H1 (cell line): ENCODE results near the gene CEACAM5. TPM values are rescaled to one million over a fixed set of nuclear protein-coding genes. Genes with fewer than 3 reads are reported as not detected.

Experiments
- CTCF ChIA-PET: fragments of 300-600 bp; sonication (Branson Sonifier 250); formaldehyde crosslinking; loops from one replicate; lab custom pipeline; 2021; ENCODE audit not compliant: partially characterized antibody; lab: Charles Lee
- POLR2A ChIA-PET: fragments of 300-600 bp; sonication (Branson Sonifier 250); formaldehyde crosslinking; loops from one replicate; lab custom pipeline; 2021; ENCODE audit warnings: inconsistent platforms; ENCODE audit not compliant: partially characterized antibody; lab: Charles Lee
- DNase-seq, 2 experiments: peaks; one replicate each; pipeline versions ENCODE4 v3.0.0 to v3.0.0-alpha.2; 2010 to 2022; ENCODE audit warnings: low spot score in 2 of 2, low read depth in 1 of 2, mixed read lengths in 1 of 2
- FAIRE-seq: peaks from 2 replicates; lab custom pipeline; 2011; peaks lifted over from hg19 to GRCh38; lab: Jason Lieb, UNC
- H2AFZ ChIP-seq: 2 replicates; pipeline ENCODE4 v1.8.1; 2012; ENCODE audit warnings: low read length, inconsistent platforms
- H2AK5ac ChIP-seq: 2 replicates; pipeline ENCODE4 v1.6.1; 2013; ENCODE audit warnings: low read depth, low read length
- H2BK120ac ChIP-seq: replicated peaks from 2 replicates; pipeline ENCODE3; 2013; ENCODE audit warnings: low read depth, low read length, inconsistent platforms
- H2BK12ac ChIP-seq: 2 replicates; pipeline ENCODE4 v1.6.1; 2013; ENCODE audit warnings: low read depth, low read length
- H2BK15ac ChIP-seq: 2 replicates; pipeline ENCODE4 v1.6.1; 2013; ENCODE audit warnings: low read length
- H2BK20ac ChIP-seq: 2 replicates; pipeline ENCODE4 v1.6.1; 2013; ENCODE audit warnings: low read length
- H2BK5ac ChIP-seq: 2 replicates; pipeline ENCODE4 v1.6.1; 2013; ENCODE audit warnings: low read depth, low read length
- H3K14ac ChIP-seq: 2 replicates; pipeline ENCODE4 v1.6.1; 2013; ENCODE audit warnings: inconsistent platforms; ENCODE audit not compliant: insufficient read length
- H3K18ac ChIP-seq: 2 replicates; pipeline ENCODE4 v1.6.1; 2013; ENCODE audit warnings: low read length; ENCODE audit errors: extremely low read depth
- H3K23ac ChIP-seq: 2 replicates; pipeline ENCODE4 v1.6.1; 2013; ENCODE audit warnings: inconsistent platforms; ENCODE audit not compliant: insufficient read length
- H3K23me2 ChIP-seq: 2 replicates; pipeline ENCODE4 v1.6.1; 2013; ENCODE audit warnings: low read depth, low read length
- H3K27ac ChIP-seq: 2 replicates; pipeline ENCODE4 v1.6.1; 2011; ENCODE audit warnings: low read depth, low read length, inconsistent platforms
- H3K27me3 ChIP-seq, 4 experiments: replicated peaks in 1 of 4; 1 replicate in 1 of 4; 2 replicates in 3 of 4; pipeline versions ENCODE4 v1.6.1 to v1.8.1; 2011 to 2013; ENCODE audit warnings: low read length in 3 of 4, mild to moderate bottlenecking in 3 of 4, inconsistent platforms in 2 of 4, mixed read lengths in 2 of 4, moderate library complexity in 1 of 4; ENCODE audit not compliant: control insufficient read depth in 3 of 4, insufficient read depth in 3 of 4; ENCODE audit errors: extremely low read depth in 1 of 4
- H3K36me3 ChIP-seq, 4 experiments: 2 replicates each; pipeline versions ENCODE4 v1.6.1 to v1.8.1; 2011 to 2013; ENCODE audit warnings: mild to moderate bottlenecking in 4 of 4, low read length in 3 of 4, moderate library complexity in 2 of 4, control low read depth in 1 of 4, inconsistent platforms in 1 of 4; ENCODE audit not compliant: insufficient read depth in 4 of 4, control insufficient read depth in 2 of 4
- H3K4ac ChIP-seq: replicated peaks from 2 replicates; pipeline ENCODE3; 2013; ENCODE audit warnings: low read length, low read depth, mixed read lengths, inconsistent platforms; ENCODE audit not compliant: insufficient read length
- H3K4me1 ChIP-seq, 4 experiments: replicated peaks in 1 of 4; 1 replicate in 1 of 4; 2 replicates in 3 of 4; pipeline versions ENCODE4 v1.6.1 to v1.8.1; 2011 to 2013; ENCODE audit warnings: low read length in 3 of 4, inconsistent platforms in 2 of 4, mixed read lengths in 1 of 4; ENCODE audit not compliant: insufficient read depth in 4 of 4, control insufficient read depth in 3 of 4
- H3K4me2 ChIP-seq, 2 experiments: 2 replicates each; pipeline versions ENCODE4 v1.6.1 to v1.8.1; 2011 to 2013; ENCODE audit warnings: low read depth in 2 of 2, low read length in 2 of 2, control low read depth in 1 of 2, inconsistent platforms in 1 of 2, mild to moderate bottlenecking in 1 of 2; ENCODE audit not compliant: insufficient read depth in 1 of 2
- H3K4me3 ChIP-seq, 4 experiments: fragments of 200-600, 300-600 bp in 1 of 4; sonication (generic), shearing (Covaris generic), sonication (Bioruptor Twin) in 1 of 4; 2 replicates each; pipeline versions ENCODE4 v1.5.1 to v1.8.1; 2011 to 2016; ENCODE audit warnings: low read length in 4 of 4, low read depth in 3 of 4, control low read depth in 2 of 4, inconsistent platforms in 2 of 4, mild to moderate bottlenecking in 2 of 4, mixed read lengths in 1 of 4, moderate library complexity in 1 of 4; ENCODE audit not compliant: insufficient read depth in 2 of 4; ENCODE audit errors: extremely low read depth in 1 of 4
- H3K56ac ChIP-seq: replicated peaks from 2 replicates; pipeline ENCODE3; 2013; ENCODE audit warnings: low read depth, mild to moderate bottlenecking, mixed read lengths, low read length, inconsistent platforms; ENCODE audit not compliant: insufficient read length
- H3K79me1 ChIP-seq: 2 replicates; pipeline ENCODE4 v1.6.1; 2013; ENCODE audit warnings: low read depth, low read length, control low read depth
- H3K79me2 ChIP-seq, 2 experiments: 2 replicates each; pipeline versions ENCODE4 v1.6.1 to v1.8.1; 2012 to 2013; ENCODE audit warnings: low read length in 2 of 2, mild to moderate bottlenecking in 2 of 2, inconsistent platforms in 1 of 2; ENCODE audit not compliant: insufficient read depth in 2 of 2, control insufficient read depth in 1 of 2
- H3K9ac ChIP-seq, 4 experiments: replicated peaks in 1 of 4; 1 replicate in 1 of 4; 2 replicates in 3 of 4; pipeline versions ENCODE4 v1.6.1 to v1.8.1; 2011 to 2013; ENCODE audit warnings: low read depth in 3 of 4, low read length in 3 of 4, control low read depth in 2 of 4, mild to moderate bottlenecking in 2 of 4, moderate library complexity in 2 of 4, inconsistent platforms in 1 of 4; ENCODE audit errors: extremely low read depth in 1 of 4
- H3K9me3 ChIP-seq, 2 experiments: 2 replicates each; pipeline versions ENCODE4 v1.6.1 to v1.8.1; 2012 to 2013; ENCODE audit warnings: mild to moderate bottlenecking in 2 of 2, moderate library complexity in 2 of 2, control low read depth in 1 of 2, inconsistent platforms in 1 of 2, low read depth in 1 of 2, low read length in 1 of 2, mixed read lengths in 1 of 2; ENCODE audit not compliant: insufficient read depth in 2 of 2
- H4K20me1 ChIP-seq, 2 experiments: replicated peaks in 1 of 2; 2 replicates each; pipeline versions ENCODE3 to v1.8.1; 2011 to 2013; ENCODE audit warnings: inconsistent platforms in 2 of 2, low read length in 2 of 2, mild to moderate bottlenecking in 1 of 2; ENCODE audit not compliant: insufficient read depth in 2 of 2, control insufficient read depth in 1 of 2
- H4K5ac ChIP-seq: 2 replicates; pipeline ENCODE4 v1.6.1; 2013; ENCODE audit warnings: low read length, low read depth, mixed read lengths, inconsistent platforms; ENCODE audit not compliant: insufficient read length
- H4K8ac ChIP-seq: 2 replicates; pipeline ENCODE4 v1.8.0; 2013; ENCODE audit warnings: mild to moderate bottlenecking, moderate library complexity, low read length, inconsistent platforms; ENCODE audit not compliant: insufficient read depth; ENCODE audit errors: extremely low read depth
- H4K91ac ChIP-seq: replicated peaks from 2 replicates; pipeline ENCODE3; 2013; ENCODE audit warnings: low read length, mixed read lengths, inconsistent platforms; ENCODE audit not compliant: insufficient read length
- BRCA1 ChIP-seq: IDR thresholded peaks from 2 replicates; pipeline ENCODE4 v1.6.1; 2012; ENCODE audit warnings: low read depth, low read length, improper control_type of control experiment
- MAFK ChIP-seq: IDR thresholded peaks from 2 replicates; pipeline ENCODE4 v1.6.1; 2012; ENCODE audit warnings: low read depth, mild to moderate bottlenecking, improper control_type of control experiment, low read length
- SP2 ChIP-seq: IDR thresholded peaks from 2 replicates; pipeline ENCODE4 v1.6.1; 2012; ENCODE audit warnings: mild to moderate bottlenecking, low read length, inconsistent platforms
- WGBS, 2 experiments: shearing (Covaris generic) in 1 of 2; methylation state at CpG; one replicate each; pipeline versions ENCODE4 v1.1.6 to v1.1.7; 2013 to 2015; ENCODE audit warnings: low lambda C conversion rate in 2 of 2, mixed read lengths in 2 of 2, inconsistent platforms in 1 of 2, low coverage in 1 of 2, missing lambda C conversion rate in 1 of 2; ENCODE audit not compliant: insufficient replicate concordance in 2 of 2, insufficient coverage in 1 of 2, insufficient read length in 1 of 2; ENCODE audit errors: extremely low coverage in 1 of 2, missing lambda C conversion rate in 1 of 2; 5-methylcytosine and 5-hydroxymethylcytosine counted together
- polyA plus RNA-seq, 7 experiments: library from polyadenylated mRNA; depleted of rRNA in 3 of 7; stranded (reverse) in 5 of 7; unstranded in 2 of 7; fragments of >200 nt in 5 of 7; fragments of 200-250 nt in 2 of 7; gene quantifications; 1 replicate in 5 of 7; 2 replicates in 1 of 7; 4 replicates in 1 of 7; pipeline versions ENCODE4 v1.2.1 to v1.2.3, GENCODE V29; 2011 to 2013; ENCODE audit warnings: missing spikeins in 2 of 7, mixed read lengths in 2 of 7
- total RNA-seq: library from RNA; stranded (reverse); fragmentation: NEBNext Ultra II Directional; extraction: Animal tissue kit (Norgen Biotek cat#: 25700); gene quantifications from 2 replicates; pipeline ENCODE4 v1.2.1, GENCODE V29; 2021

Gene CEACAM5
- total and polyA plus RNA-seq, 2 of the 8 experiments (the other 6 are each of a cell fraction or from before 2014, with no cell fraction given), result not detected

DNA sequence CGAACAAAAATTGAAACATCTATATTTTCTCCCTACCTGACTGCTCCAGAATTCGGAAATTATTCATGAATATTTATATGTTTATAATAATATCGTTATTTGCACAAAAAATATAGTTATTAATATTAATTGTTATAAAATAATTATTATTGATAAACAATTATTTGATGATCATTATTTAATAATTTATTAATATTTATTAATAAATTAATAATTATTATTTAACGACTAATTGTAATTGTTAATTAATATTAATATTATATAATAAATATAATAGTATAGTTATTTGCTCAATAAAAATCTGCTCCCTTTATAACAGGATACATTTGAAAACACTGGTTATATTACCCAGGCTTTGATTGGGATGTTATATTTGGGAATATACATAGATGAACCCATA, 61.2 kb downstream of the CEACAM5 start:
- H3K79me1 ChIP-seq, result no peaks in the 10 kb centered on the region
- no peak for TF ChIP-seq MAFK
- no peak for TF ChIP-seq BRCA1
- no peak for TF ChIP-seq SP2

More for the DNA sequence above, 61.2 kb downstream of the CEACAM5 start:
- no peak overlapping the region for H2BK15ac ChIP-seq
- no peak overlapping the region for H2BK120ac ChIP-seq
- POLR2A ChIA-PET, result no interaction called here
- no peak overlapping the region for H4K8ac ChIP-seq
- no peaks in the 10 kb centered on the region for H3K79me2 ChIP-seq
- no peaks in the 10 kb centered on the region for H3K23me2 ChIP-seq
- FAIRE-seq (no peak), DNase-seq (no peak)
- no peaks in the 10 kb centered on the region for H3K4me1 ChIP-seq
- H4K20me1 ChIP-seq, result no peaks in the 10 kb centered on the region
- H3K23ac ChIP-seq, result no peak overlapping the region
- no peak overlapping the region for H3K27ac ChIP-seq
- no peak overlapping the region for H3K14ac ChIP-seq
- no peak overlapping the region for H3K4me3 ChIP-seq
- H2BK20ac ChIP-seq, result no peak overlapping the region
- H3K27me3 ChIP-seq, result peaks cover 0 to 1% (median 0%) of the 10 kb centered on the region in 4 experiments; a peak in 1 of 7 replicates
- H3K18ac ChIP-seq, result no peak overlapping the region
- no peak overlapping the region for H2AK5ac ChIP-seq
- no peak overlapping the region for H3K4me2 ChIP-seq
- H3K56ac ChIP-seq, result no peak overlapping the region
- 77% methylated on average over 4 of the region's 4 CpGs; no CpG with 5 or more reads in 1 of the 2 experiments for WGBS, 2 experiments
- CTCF ChIA-PET, result interaction anchor here (1.3 to 1.9 kb wide), 3 partner anchors 15 to 17 kb away, joined by 3 to 5 read pairs (median 4); no protein-coding TSS in a partner anchor
- no peak overlapping the region for H4K91ac ChIP-seq
- H3K9me3 ChIP-seq, result peaks cover 55 to 65% of the 10 kb centered on the region in 2 experiments
- H3K4ac ChIP-seq, result no peak overlapping the region
- no peak overlapping the region for H2BK5ac ChIP-seq
- no peak overlapping the region for H2AFZ ChIP-seq
- no peak overlapping the region for H3K9ac ChIP-seq
- H3K36me3 ChIP-seq, result no peaks in the 10 kb centered on the region
- H4K5ac ChIP-seq, result no peak overlapping the region
- H2BK12ac ChIP-seq, result no peak overlapping the region
